ES-I3 (cell line): ENCODE results near the gene DDAH1.

Experiments
- H3K36me3 ChIP-seq: 2 replicates; pipeline ENCODE4 v1.6.1; 2013; ENCODE audit warnings: mild to moderate bottlenecking, low read length, control low read depth, moderate library complexity; ENCODE audit not compliant: insufficient read depth
- H3K4me1 ChIP-seq: 2 replicates; pipeline ENCODE4 v1.6.1; 2013; ENCODE audit warnings: mild to moderate bottlenecking, control low read depth, low read length; ENCODE audit not compliant: insufficient read depth
- H3K9ac ChIP-seq: 2 replicates; pipeline ENCODE4 v1.6.1; 2013; ENCODE audit warnings: low read depth, mild to moderate bottlenecking, low read length, moderate library complexity
- H3K9me3 ChIP-seq: 2 replicates; pipeline ENCODE4 v1.6.1; 2013; ENCODE audit warnings: mild to moderate bottlenecking, low read length, moderate library complexity; ENCODE audit not compliant: control insufficient read depth, insufficient read depth

The DDAH1 gene

GRCh38 chr1:85440612-85441011, 24.3 kb downstream of the DDAH1 start:
- Histone ChIP-seq H3K4me1 (peaks cover 21% of the 10 kb centered on the region), H3K36me3 (no peaks in the 10 kb centered on the region), H3K9ac (no peak overlapping the region), H3K9me3 (no peaks in the 10 kb centered on the region)

GRCh38 chr1:85438353-85438752, 26.6 kb downstream of the DDAH1 start:
- Histone ChIP-seq H3K4me1 (peaks cover 21% of the 10 kb centered on the region), H3K9ac (no peak overlapping the region), H3K36me3 (no peaks in the 10 kb centered on the region), H3K9me3 (no peaks in the 10 kb centered on the region)

GRCh38 chr1:85437139-85437538, 27.8 kb downstream of the DDAH1 start:
- H3K9me3 ChIP-seq: no peaks in the 10 kb centered on the region
- H3K4me1 ChIP-seq: peaks cover 21% of the 10 kb centered on the region
- H3K36me3 ChIP-seq: no peaks in the 10 kb centered on the region
- H3K9ac ChIP-seq: no peak overlapping the region

GRCh38 chr1:85433096-85433495, 31.9 kb downstream of the DDAH1 start:
- Histone ChIP-seq H3K9me3 (no peaks in the 10 kb centered on the region), H3K9ac (no peak overlapping the region), H3K36me3 (no peaks in the 10 kb centered on the region), H3K4me1 (peaks cover 12% of the 10 kb centered on the region; the same call in 1 of the 2 replicates)

GRCh38 chr1:85428471-85429089, 36.4 kb downstream of the DDAH1 start:
- Histone ChIP-seq H3K36me3 (no peaks in the 10 kb centered on the region), H3K9me3 (no peaks in the 10 kb centered on the region), H3K9ac (no peak overlapping the region), H3K4me1 (no peaks in the 10 kb centered on the region)

GRCh38 chr1:85427849-85428248, 37.1 kb downstream of the DDAH1 start:
- Histone ChIP-seq H3K9me3 (no peaks in the 10 kb centered on the region), H3K4me1 (no peaks in the 10 kb centered on the region), H3K9ac (no peak overlapping the region), H3K36me3 (no peaks in the 10 kb centered on the region)

- Histone ChIP-seq H3K36me3 (no peaks in the 10 kb centered on the region), H3K9me3 (no peaks in the 10 kb centered on the region), H3K9ac (no peak overlapping the region), H3K4me1 (no peaks in the 10 kb centered on the region)
Measured at GRCh38 chr1:85427331-85427730, 37.6 kb downstream of the DDAH1 start.

GRCh38 chr1:85421179-85421578, 43.8 kb downstream of the DDAH1 start:
- Histone ChIP-seq H3K9me3 (peaks cover 8% of the 10 kb centered on the region; the same call in 1 of the 2 replicates), H3K36me3 (no peaks in the 10 kb centered on the region), H3K9ac (no peak overlapping the region)

GRCh38 chr1:85420199-85420598, 44.8 kb downstream of the DDAH1 start:
- Histone ChIP-seq H3K9me3 (peaks cover 8% of the 10 kb centered on the region; the same call in 1 of the 2 replicates), H3K4me1 (no peaks in the 10 kb centered on the region), H3K9ac (no peak overlapping the region), H3K36me3 (no peaks in the 10 kb centered on the region)

More at GRCh38 chr1:85421179-85421578, 43.8 kb downstream of the DDAH1 start:
- H3K4me1 ChIP-seq: no peaks in the 10 kb centered on the region

- no peaks in the 10 kb centered on the region for H3K36me3 ChIP-seq
- no peak overlapping the region for H3K9ac ChIP-seq
- peaks cover 8% of the 10 kb centered on the region; the same call in 1 of the 2 replicates for H3K9me3 ChIP-seq
- H3K4me1 ChIP-seq: 0 out of 2 replicates have a peak, but pooled peaks cover 5% of the 10 kb centered on the region
Measured at GRCh38 chr1:85417876-85418275, 47.1 kb downstream of the DDAH1 start.

GRCh38 chr1:85417017-85417416, 47.9 kb downstream of the DDAH1 start:
- no peaks in the 10 kb centered on the region for H3K36me3 ChIP-seq
- H3K9me3 ChIP-seq: peaks cover 8% of the 10 kb centered on the region; the same call in 1 of the 2 replicates
- H3K9ac ChIP-seq: no peak overlapping the region
- 0 out of 2 replicates have a peak, but pooled peaks cover 8% of the 10 kb centered on the region for H3K4me1 ChIP-seq

GRCh38 chr1:85413169-85413568, 51.8 kb downstream of the DDAH1 start:
- no peak overlapping the region for H3K9ac ChIP-seq

GRCh38 chr1:85411567-85412305, 53.2 kb downstream of the DDAH1 start:
- no peaks in the 10 kb centered on the region for H3K9me3 ChIP-seq
- H3K4me1 ChIP-seq: peaks cover 18% of the 10 kb centered on the region; the same call in 1 of the 2 replicates

More at GRCh38 chr1:85413169-85413568, 51.8 kb downstream of the DDAH1 start:
- Histone ChIP-seq H3K9me3 (no peaks in the 10 kb centered on the region), H3K4me1 (peaks cover 8% of the 10 kb centered on the region; the same call in 1 of the 2 replicates), H3K36me3 (no peaks in the 10 kb centered on the region)

GRCh38 chr1:85409516-85409915, 55.4 kb downstream of the DDAH1 start:
- no peak overlapping the region for H3K9ac ChIP-seq
- no peaks in the 10 kb centered on the region for H3K9me3 ChIP-seq
- peaks cover 28% of the 10 kb centered on the region for H3K4me1 ChIP-seq
- H3K36me3 ChIP-seq: no peaks in the 10 kb centered on the region

More at GRCh38 chr1:85411567-85412305, 53.2 kb downstream of the DDAH1 start:
- H3K36me3 ChIP-seq: no peaks in the 10 kb centered on the region
- H3K9ac ChIP-seq: no peak overlapping the region
